Measurements from ENCODE around the gene TMEM214.

- no peak for TF ChIP-seq GATA2 (IDR thresholded peaks at IDR 0.05; ENCODE audit: low read depth, low read length)
- no peak for TF ChIP-seq GATA3 (IDR thresholded peaks at IDR 0.05; ENCODE audit: low read depth, low read length)
These were observed 41.0 kb downstream of the TMEM214 start for GRCh38 chr2:27073782-27074181.
